ENCODE data around the gene COMMD10. TPM values are rescaled to one million over a fixed set of nuclear protein-coding genes. Genes with fewer than 3 reads are reported as not detected.

Gene COMMD10
- total and polyA plus RNA-seq, 2 donors = 28.7 to 36.0 TPM

DNA sequence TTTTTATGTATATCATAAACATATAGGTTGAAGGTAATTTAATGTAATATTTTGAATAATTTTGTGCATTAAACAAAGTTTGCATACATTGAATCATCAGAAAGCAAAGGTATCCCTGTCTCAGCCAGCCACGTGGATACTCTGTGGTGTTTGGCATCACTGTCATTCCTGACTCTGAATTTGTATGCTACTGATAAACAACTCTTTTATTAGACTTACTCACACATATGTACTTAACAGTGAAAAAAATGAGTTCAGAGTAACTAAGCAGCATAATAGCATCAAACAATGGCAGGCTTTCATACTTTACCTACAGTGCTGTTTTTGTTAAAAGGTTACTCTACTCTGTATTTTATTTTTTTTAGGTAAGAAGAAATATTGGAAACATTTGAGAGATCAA is 171.9 kb downstream of the COMMD10 start:
- H3K36me3 ChIP-seq (ENCODE audit: control insufficient read depth in 2 of 2, insufficient read depth in 2 of 2, low read length in 1 of 2) = no peaks in the 10 kb centered on the region
- no peak for DNase-seq (ENCODE audit: low read depth in 6 of 9, low spot score in 9 of 9)
- no peak overlapping the region for H3K4me3 ChIP-seq (ENCODE audit: low read length in 2 of 2)
- H3K27ac ChIP-seq (ENCODE audit: low read depth in 1 of 2, low read length in 1 of 2) = no peak overlapping the region
- WGBS = 98% methylated on average over 1 of the region's 1 CpG
- no peaks in the 10 kb centered on the region for H3K4me1 ChIP-seq (ENCODE audit: control insufficient read depth in 2 of 2, insufficient read depth in 2 of 2, low read length in 2 of 2)
- H3K9me3 ChIP-seq (ENCODE audit: control insufficient read depth in 2 of 2, insufficient read depth in 1 of 2, low read length in 1 of 2) = no peaks in the 10 kb centered on the region
- no peaks in the 10 kb centered on the region for H3K27me3 ChIP-seq (ENCODE audit: control insufficient read depth in 2 of 2, insufficient read depth in 1 of 2, low read length in 1 of 2)

DNA sequence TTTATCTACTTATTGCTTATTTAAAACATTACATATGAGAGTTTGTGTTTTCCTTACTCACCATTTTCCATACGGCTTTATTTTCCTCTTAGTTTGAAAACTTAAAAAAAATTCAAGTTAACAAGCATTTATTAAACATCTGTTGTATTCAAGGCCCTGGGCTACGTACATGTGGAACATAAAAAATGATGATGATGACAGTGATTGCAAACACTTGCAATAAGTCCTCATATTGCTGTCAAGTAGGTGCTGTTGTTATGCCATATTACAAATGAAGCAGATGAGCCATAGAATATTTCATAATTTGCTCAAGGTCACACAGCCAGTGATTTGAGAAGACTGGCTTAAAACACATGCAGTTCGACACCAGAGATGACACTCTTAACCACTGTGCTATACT is 180.6 kb downstream of the COMMD10 start:
- no peaks in the 10 kb centered on the region for H3K9me3 ChIP-seq (ENCODE audit: control insufficient read depth in 2 of 2, insufficient read depth in 1 of 2, low read length in 1 of 2)
- no peaks in the 10 kb centered on the region for H3K27me3 ChIP-seq (ENCODE audit: control insufficient read depth in 2 of 2, insufficient read depth in 1 of 2, low read length in 1 of 2)
- H3K4me1 ChIP-seq (ENCODE audit: control insufficient read depth in 2 of 2, insufficient read depth in 2 of 2, low read length in 2 of 2) = no peaks in the 10 kb centered on the region
- H3K36me3 ChIP-seq (ENCODE audit: control insufficient read depth in 2 of 2, insufficient read depth in 2 of 2, low read length in 1 of 2) = no peaks in the 10 kb centered on the region
- H3K27ac ChIP-seq (ENCODE audit: low read depth in 1 of 2, low read length in 1 of 2) = no peak overlapping the region
- no peak overlapping the region for H3K4me3 ChIP-seq (ENCODE audit: low read length in 2 of 2)
- WGBS = 98% methylated on average over 3 of the region's 3 CpGs
- no peak for DNase-seq (ENCODE audit: low read depth in 6 of 9, low spot score in 9 of 9)

DNA sequence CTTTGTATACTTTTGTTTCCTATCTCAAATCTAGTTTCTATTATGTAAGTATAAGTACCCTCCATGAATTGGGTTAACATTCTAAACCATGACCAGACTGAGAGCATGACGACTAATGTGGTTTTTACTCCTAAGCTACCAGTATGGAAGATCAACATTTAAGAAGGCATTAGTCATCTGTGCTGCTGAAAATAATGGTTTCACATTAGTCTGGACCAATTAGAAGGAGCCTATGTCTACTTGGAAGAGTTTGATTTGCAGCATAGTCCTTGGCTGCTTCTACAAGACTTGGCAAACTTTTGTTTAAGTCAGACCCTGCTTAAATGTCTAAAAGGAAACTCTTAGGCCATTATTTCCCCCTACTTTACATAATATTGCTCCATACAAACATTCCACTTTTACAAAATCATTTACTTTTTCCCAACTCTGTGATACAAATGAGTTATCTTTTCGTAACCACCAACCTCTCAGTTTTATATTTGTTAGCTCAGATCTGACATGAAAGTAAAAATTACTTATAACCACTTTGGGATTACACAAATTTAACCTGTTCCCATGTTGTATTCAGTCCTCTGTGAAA is 186.7 kb downstream of the COMMD10 start:
- Histone ChIP-seq H3K4me3 (ENCODE audit: low read length in 2 of 2) (no peak overlapping the region), H3K9me3 (ENCODE audit: control insufficient read depth in 2 of 2, insufficient read depth in 1 of 2, low read length in 1 of 2) (no peaks in the 10 kb centered on the region), H3K27ac (ENCODE audit: low read depth in 1 of 2, low read length in 1 of 2) (no peak overlapping the region), H3K4me1 (ENCODE audit: control insufficient read depth in 2 of 2, insufficient read depth in 2 of 2, low read length in 2 of 2) (no peaks in the 10 kb centered on the region), H3K36me3 (ENCODE audit: control insufficient read depth in 2 of 2, insufficient read depth in 2 of 2, low read length in 1 of 2) (no peaks in the 10 kb centered on the region), H3K27me3 (ENCODE audit: control insufficient read depth in 2 of 2, insufficient read depth in 1 of 2, low read length in 1 of 2) (no peaks in the 10 kb centered on the region)
- 96% methylated on average over 2 of the region's 2 CpGs for WGBS
- DNase-seq (ENCODE audit: low read depth in 6 of 9, low spot score in 9 of 9) = no peak

DNA sequence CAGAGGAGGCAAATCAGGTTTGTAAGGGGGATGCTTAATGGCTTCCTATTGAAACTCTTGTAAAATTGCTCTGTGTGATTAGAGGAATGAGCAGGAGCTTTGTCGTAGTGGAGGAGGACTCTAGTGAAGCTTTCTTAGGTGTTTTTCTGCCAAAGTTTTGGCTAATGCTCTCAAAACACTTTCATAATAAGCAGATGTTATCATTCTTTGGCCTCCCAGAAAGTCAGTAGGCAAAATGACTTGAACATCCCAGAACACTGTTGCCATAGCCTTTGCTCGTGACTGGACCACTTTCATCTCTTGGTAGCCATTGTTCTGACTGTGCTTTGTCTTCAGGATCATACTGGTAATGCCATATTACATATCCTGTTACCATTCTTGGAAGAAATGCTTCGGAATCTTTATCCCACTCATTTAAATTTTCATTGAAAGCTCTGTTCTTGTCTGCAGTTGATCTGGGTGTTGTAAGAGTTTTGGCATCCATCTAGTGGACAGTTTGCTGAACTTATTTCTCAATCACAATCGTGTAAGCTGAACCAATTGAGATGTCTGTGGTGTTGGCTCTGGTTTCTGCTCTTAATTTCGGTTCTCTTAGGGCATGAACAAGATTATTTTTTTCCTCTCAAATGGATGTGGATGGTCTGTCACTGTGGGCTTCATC is 187.6 kb downstream of the COMMD10 start:
- no peak for DNase-seq (ENCODE audit: low read depth in 6 of 9, low spot score in 9 of 9)
- WGBS = 95% methylated on average over 5 of the region's 5 CpGs
- H3K27ac ChIP-seq (ENCODE audit: low read depth in 1 of 2, low read length in 1 of 2) = no peak overlapping the region
- H3K36me3 ChIP-seq (ENCODE audit: control insufficient read depth in 2 of 2, insufficient read depth in 2 of 2, low read length in 1 of 2) = no peaks in the 10 kb centered on the region
- no peaks in the 10 kb centered on the region for H3K4me1 ChIP-seq (ENCODE audit: control insufficient read depth in 2 of 2, insufficient read depth in 2 of 2, low read length in 2 of 2)
- no peak overlapping the region for H3K4me3 ChIP-seq (ENCODE audit: low read length in 2 of 2)
- no peaks in the 10 kb centered on the region for H3K9me3 ChIP-seq (ENCODE audit: control insufficient read depth in 2 of 2, insufficient read depth in 1 of 2, low read length in 1 of 2)
- no peaks in the 10 kb centered on the region for H3K27me3 ChIP-seq (ENCODE audit: control insufficient read depth in 2 of 2, insufficient read depth in 1 of 2, low read length in 1 of 2)

DNA sequence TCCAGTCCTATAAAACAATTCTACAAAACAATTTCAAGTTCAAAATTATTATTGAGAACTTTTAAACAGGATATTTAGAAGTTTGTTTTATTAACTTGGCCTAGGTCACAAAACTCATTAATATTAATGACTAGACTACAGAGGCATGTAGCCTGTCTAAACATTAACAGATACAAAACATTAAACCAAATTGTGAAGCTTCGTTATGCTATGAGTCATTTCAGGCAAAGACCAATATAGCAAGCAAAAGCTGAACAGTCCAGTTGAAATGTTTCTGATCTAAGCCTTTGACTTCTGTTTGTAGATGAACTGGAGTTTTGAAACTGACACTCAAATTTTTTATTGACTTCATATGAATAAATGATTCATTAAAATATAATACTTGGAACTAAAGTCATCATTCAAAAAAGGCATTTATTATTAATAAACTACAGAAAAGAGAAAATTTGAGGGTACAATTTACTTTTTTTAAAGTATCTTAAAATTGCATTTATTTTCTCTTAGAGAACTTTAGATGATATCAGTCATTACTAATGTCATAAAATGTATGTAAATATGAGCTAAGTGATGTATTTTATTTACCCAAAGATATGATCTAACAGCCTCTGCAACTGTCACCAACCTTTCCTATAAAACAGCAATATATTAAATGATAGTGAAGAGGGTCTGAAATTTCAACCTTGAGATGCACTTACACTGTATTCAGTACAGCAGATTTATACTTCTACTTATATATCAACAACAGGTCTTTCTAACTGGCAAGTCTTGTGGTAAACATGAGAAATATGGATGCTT is 188.8 kb downstream of the COMMD10 start:
- no peak overlapping the region for H3K27ac ChIP-seq (ENCODE audit: low read depth in 1 of 2, low read length in 1 of 2)
- H3K9me3 ChIP-seq (ENCODE audit: control insufficient read depth in 2 of 2, insufficient read depth in 1 of 2, low read length in 1 of 2) = no peaks in the 10 kb centered on the region
- no peak overlapping the region for H3K4me3 ChIP-seq (ENCODE audit: low read length in 2 of 2)
- 94% methylated on average over 1 of the region's 1 CpG for WGBS
- no peak for DNase-seq (ENCODE audit: low read depth in 6 of 9, low spot score in 9 of 9)
- H3K36me3 ChIP-seq (ENCODE audit: control insufficient read depth in 2 of 2, insufficient read depth in 2 of 2, low read length in 1 of 2) = no peaks in the 10 kb centered on the region
- no peaks in the 10 kb centered on the region for H3K4me1 ChIP-seq (ENCODE audit: control insufficient read depth in 2 of 2, insufficient read depth in 2 of 2, low read length in 2 of 2)
- no peaks in the 10 kb centered on the region for H3K27me3 ChIP-seq (ENCODE audit: control insufficient read depth in 2 of 2, insufficient read depth in 1 of 2, low read length in 1 of 2)

DNA sequence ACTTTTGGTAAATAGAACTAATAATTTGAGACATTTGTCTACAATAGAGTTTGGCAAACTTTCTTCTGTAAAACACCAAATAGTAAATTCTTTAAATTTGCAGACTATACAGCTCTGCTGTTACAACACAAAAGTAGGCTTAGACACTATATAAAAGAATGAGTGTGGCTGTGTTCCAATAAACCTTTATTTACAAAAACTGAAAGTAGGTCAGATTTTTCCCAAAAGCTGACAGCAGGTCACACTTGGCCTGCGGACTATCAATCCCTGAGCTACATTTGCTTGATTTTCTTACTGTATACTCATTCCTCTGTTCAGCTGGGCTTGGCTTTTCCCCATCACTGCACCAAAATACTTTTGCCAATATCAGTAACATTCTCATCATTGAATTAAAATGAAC is 189.4 kb downstream of the COMMD10 start:
- Histone ChIP-seq H3K4me3 (ENCODE audit: low read length in 2 of 2) (no peak overlapping the region), H3K27me3 (ENCODE audit: control insufficient read depth in 2 of 2, insufficient read depth in 1 of 2, low read length in 1 of 2) (no peaks in the 10 kb centered on the region), H3K4me1 (ENCODE audit: control insufficient read depth in 2 of 2, insufficient read depth in 2 of 2, low read length in 2 of 2) (no peaks in the 10 kb centered on the region), H3K36me3 (ENCODE audit: control insufficient read depth in 2 of 2, insufficient read depth in 2 of 2, low read length in 1 of 2) (no peaks in the 10 kb centered on the region), H3K9me3 (ENCODE audit: control insufficient read depth in 2 of 2, insufficient read depth in 1 of 2, low read length in 1 of 2) (no peaks in the 10 kb centered on the region), H3K27ac (ENCODE audit: low read depth in 1 of 2, low read length in 1 of 2) (no peak overlapping the region)
- 98% methylated on average over 1 of the region's 1 CpG for WGBS
- no peak for DNase-seq (ENCODE audit: low read depth in 6 of 9, low spot score in 9 of 9)

DNA sequence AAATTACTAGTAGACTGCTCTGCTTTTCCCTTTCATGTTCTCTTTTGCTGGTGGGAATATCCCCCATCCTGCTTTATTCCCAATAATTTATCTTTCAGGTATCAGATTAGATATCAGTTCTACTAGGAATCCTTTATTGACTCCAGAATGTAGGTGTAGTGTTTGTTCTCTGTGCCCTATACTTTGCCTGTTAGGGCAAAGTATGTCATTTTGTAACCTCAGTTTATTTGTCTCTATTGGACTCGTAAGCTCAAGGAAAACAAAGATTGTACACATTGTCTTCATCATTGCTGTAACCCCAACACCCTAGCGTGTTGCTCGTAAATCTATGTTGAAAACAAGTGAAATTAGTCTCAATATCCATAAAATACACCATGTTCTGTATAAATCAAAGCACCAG is 190.5 kb downstream of the COMMD10 start:
- Histone ChIP-seq H3K36me3 (ENCODE audit: control insufficient read depth in 2 of 2, insufficient read depth in 2 of 2, low read length in 1 of 2) (no peaks in the 10 kb centered on the region), H3K4me1 (ENCODE audit: control insufficient read depth in 2 of 2, insufficient read depth in 2 of 2, low read length in 2 of 2) (no peaks in the 10 kb centered on the region), H3K27ac (ENCODE audit: low read depth in 1 of 2, low read length in 1 of 2) (no peak overlapping the region), H3K27me3 (ENCODE audit: control insufficient read depth in 2 of 2, insufficient read depth in 1 of 2, low read length in 1 of 2) (no peaks in the 10 kb centered on the region), H3K9me3 (ENCODE audit: control insufficient read depth in 2 of 2, insufficient read depth in 1 of 2, low read length in 1 of 2) (no peaks in the 10 kb centered on the region), H3K4me3 (ENCODE audit: low read length in 2 of 2) (no peak overlapping the region)
- DNase-seq (ENCODE audit: low read depth in 6 of 9, low spot score in 9 of 9) = no peak
- WGBS = 96% methylated on average over 3 of the region's 3 CpGs

DNA sequence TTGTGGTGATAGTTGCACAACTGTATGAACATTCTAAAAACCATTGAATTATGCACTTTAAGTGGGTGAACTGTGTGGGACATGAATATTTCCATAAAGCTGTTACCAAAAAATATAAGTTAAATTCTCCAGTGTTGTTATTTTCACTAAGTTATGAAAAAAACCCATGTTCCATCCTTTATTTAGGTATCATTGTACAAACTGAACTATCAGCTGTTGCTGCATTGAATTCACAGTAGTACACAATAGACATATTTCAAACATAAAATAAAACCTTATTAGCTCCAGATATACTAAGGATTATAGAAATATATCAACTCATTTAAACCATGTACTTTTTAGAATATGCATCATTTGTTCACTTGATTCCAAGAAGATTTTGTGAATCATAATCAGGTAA is 192.1 kb downstream of the COMMD10 start:
- H3K27me3 ChIP-seq (ENCODE audit: control insufficient read depth in 2 of 2, insufficient read depth in 1 of 2, low read length in 1 of 2) = no peaks in the 10 kb centered on the region
- H3K9me3 ChIP-seq (ENCODE audit: control insufficient read depth in 2 of 2, insufficient read depth in 1 of 2, low read length in 1 of 2) = no peaks in the 10 kb centered on the region
- H3K27ac ChIP-seq (ENCODE audit: low read depth in 1 of 2, low read length in 1 of 2) = no peak overlapping the region
- H3K4me1 ChIP-seq (ENCODE audit: control insufficient read depth in 2 of 2, insufficient read depth in 2 of 2, low read length in 2 of 2) = no peaks in the 10 kb centered on the region
- DNase-seq (ENCODE audit: low read depth in 6 of 9, low spot score in 9 of 9) = no peak
- no peak overlapping the region for H3K4me3 ChIP-seq (ENCODE audit: low read length in 2 of 2)
- H3K36me3 ChIP-seq (ENCODE audit: control insufficient read depth in 2 of 2, insufficient read depth in 2 of 2, low read length in 1 of 2) = no peaks in the 10 kb centered on the region

DNA sequence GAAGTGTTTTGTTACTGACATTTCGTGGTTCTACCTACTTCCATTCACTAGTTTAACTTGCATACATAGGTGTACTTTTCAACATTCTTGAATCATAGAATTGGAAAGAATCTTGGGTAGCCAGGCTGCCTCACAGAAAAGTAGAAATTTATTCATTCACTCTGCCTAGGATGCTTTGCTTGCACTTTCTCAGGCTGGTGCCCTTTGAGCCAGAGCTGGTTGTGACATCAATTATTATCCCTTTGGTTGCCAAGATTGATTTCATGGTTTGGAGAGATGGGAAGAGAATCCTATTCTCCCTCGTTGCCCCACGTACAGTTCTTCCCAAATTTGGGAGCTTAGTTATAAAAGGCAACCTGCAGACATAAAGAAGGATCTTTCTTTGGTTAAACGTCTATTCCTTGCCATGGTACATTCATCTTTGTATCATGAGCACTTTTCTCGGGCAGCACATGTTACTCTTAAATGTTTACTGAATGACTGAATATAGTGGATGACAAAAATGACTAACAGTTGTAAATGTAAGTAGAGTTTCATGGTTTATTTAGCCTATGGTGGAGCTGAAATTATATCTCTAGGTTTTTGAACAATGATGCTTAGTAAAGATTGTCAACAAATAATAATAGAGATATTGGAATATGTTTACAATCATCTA is 195.5 kb downstream of the COMMD10 start:
- 87% methylated on average over 5 of the region's 5 CpGs for WGBS
- no peaks in the 10 kb centered on the region for H3K27me3 ChIP-seq (ENCODE audit: control insufficient read depth in 2 of 2, insufficient read depth in 1 of 2, low read length in 1 of 2)
- no peaks in the 10 kb centered on the region for H3K36me3 ChIP-seq (ENCODE audit: control insufficient read depth in 2 of 2, insufficient read depth in 2 of 2, low read length in 1 of 2)
- no peak for DNase-seq (ENCODE audit: low read depth in 6 of 9, low spot score in 9 of 9)
- no peak overlapping the region for H3K27ac ChIP-seq (ENCODE audit: low read depth in 1 of 2, low read length in 1 of 2)
- no peaks in the 10 kb centered on the region for H3K4me1 ChIP-seq (ENCODE audit: control insufficient read depth in 2 of 2, insufficient read depth in 2 of 2, low read length in 2 of 2)
- H3K4me3 ChIP-seq (ENCODE audit: low read length in 2 of 2) = no peak overlapping the region
- no peaks in the 10 kb centered on the region for H3K9me3 ChIP-seq (ENCODE audit: control insufficient read depth in 2 of 2, insufficient read depth in 1 of 2, low read length in 1 of 2)

Data from thymus (tissue), 11 donors.